Thyroid gland (tissue), 4 donors: Measurements from ENCODE around the gene NUP62. TPM values are rescaled to one million over a fixed set of nuclear protein-coding genes. Genes with fewer than 3 reads are reported as not detected.

Experiments
- DNase-seq, 2 donors: peaks; one replicate each; pipeline ENCODE4 v3.0.0-alpha.2; 2019
- H3K27ac ChIP-seq, 3 donors: fragments of 200-600 bp; sonication (generic); 1 replicate in 2 of 3; 2 replicates in 1 of 3; pipeline ENCODE4 v1.5.1; 2016 to 2019; ENCODE audit warnings: mild to moderate bottlenecking in 1 of 3, moderate library complexity in 1 of 3
- H3K27me3 ChIP-seq: fragments of 200-600 bp; sonication (generic); one replicate; pipeline ENCODE4 v1.5.1; 2019
- H3K36me3 ChIP-seq, 2 donors: fragments of 200-600 bp; sonication (generic); one replicate each; pipeline ENCODE4 v1.5.1; 2016 to 2019
- H3K4me1 ChIP-seq, 2 donors: fragments of 200-600 bp; sonication (generic); one replicate each; pipeline ENCODE4 v1.5.1; 2017 to 2019
- H3K4me3 ChIP-seq, 3 donors: fragments of 200-600 bp; sonication (generic); replicated peaks in 1 of 3; 1 replicate in 2 of 3; 2 replicates in 1 of 3; pipeline ENCODE4 v1.5.1; 2016; ENCODE audit warnings: mild to moderate bottlenecking in 1 of 3
- H3K9me3 ChIP-seq: fragments of 200-600 bp; sonication (generic); one replicate; pipeline ENCODE4 v1.5.1; 2017
- POLR2A ChIP-seq, 2 donors: fragments of 450-650 bp; IDR thresholded peaks; one replicate each; pipeline ENCODE4 v1.6.1; 2017; ENCODE audit warnings: antibody characterized with exemption in 2 of 2, mild to moderate bottlenecking in 2 of 2, moderate library complexity in 1 of 2
- WGBS, 2 donors: methylation state at CpG; one replicate each; pipeline ENCODE4 v1.1.5; 2017; 5-methylcytosine and 5-hydroxymethylcytosine counted together
- intact Hi-C: fragments of 100-400 bp; cut with DNase I; formaldehyde crosslinking; loops from one replicate; pipeline ENCODE4 v1.15.1; 2023
- total RNA-seq, 4 donors: library from RNA; depleted of rRNA; stranded (reverse); fragments of >200 nt; gene quantifications; one replicate each; pipeline ENCODE4 v1.2.3, GENCODE V29; 2016
- TF ChIP-seq, protein P1 (sequence below), 6 experiments: fragments of 200-600 bp in 3 of 6; fragments of 450-650 bp in 3 of 6; sonication (generic) in 3 of 6; IDR thresholded peaks; one replicate each; pipeline ENCODE4 v1.5.1; 2016 to 2019; ENCODE audit warnings: antibody characterized with exemption in 6 of 6, mild to moderate bottlenecking in 2 of 6, inconsistent platforms in 1 of 6, moderate library complexity in 1 of 6

NUP62 gene
- total RNA-seq, 4 donors from 2014 or later, result 27.5 to 32.3 (median 30.5) TPM

DNA sequence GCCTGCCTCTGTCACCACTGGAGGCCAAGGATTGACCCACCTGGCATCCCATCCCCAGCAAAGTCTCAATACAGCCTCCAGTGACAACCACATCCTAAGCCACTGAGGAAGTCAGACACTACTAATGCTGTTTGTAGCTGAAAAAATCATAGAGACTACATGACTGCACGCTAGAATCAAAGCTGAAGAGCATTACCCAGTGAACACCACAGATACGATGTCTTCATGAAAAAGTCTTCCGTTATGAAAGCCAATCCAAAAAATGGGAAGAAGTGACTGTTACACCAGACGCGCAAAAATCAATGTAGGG, 11.1 kb upstream of the NUP62 start:
- Histone ChIP-seq H3K36me3 (no peaks in the 10 kb centered on the region), H3K27me3 (no peaks in the 10 kb centered on the region), H3K4me1 (peaks cover 4 to 5% of the 10 kb centered on the region in 2 donors), H3K27ac (no peak overlapping the region), H3K9me3 (no peaks in the 10 kb centered on the region), H3K4me3 (no peak overlapping the region)
- DNase-seq, result no peak
- TF ChIP-seq, protein P1, sequence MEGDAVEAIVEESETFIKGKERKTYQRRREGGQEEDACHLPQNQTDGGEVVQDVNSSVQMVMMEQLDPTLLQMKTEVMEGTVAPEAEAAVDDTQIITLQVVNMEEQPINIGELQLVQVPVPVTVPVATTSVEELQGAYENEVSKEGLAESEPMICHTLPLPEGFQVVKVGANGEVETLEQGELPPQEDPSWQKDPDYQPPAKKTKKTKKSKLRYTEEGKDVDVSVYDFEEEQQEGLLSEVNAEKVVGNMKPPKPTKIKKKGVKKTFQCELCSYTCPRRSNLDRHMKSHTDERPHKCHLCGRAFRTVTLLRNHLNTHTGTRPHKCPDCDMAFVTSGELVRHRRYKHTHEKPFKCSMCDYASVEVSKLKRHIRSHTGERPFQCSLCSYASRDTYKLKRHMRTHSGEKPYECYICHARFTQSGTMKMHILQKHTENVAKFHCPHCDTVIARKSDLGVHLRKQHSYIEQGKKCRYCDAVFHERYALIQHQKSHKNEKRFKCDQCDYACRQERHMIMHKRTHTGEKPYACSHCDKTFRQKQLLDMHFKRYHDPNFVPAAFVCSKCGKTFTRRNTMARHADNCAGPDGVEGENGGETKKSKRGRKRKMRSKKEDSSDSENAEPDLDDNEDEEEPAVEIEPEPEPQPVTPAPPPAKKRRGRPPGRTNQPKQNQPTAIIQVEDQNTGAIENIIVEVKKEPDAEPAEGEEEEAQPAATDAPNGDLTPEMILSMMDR (IDR thresholded peaks at IDR 0.05), result no peak
- no peak for TF ChIP-seq POLR2A (IDR thresholded peaks at IDR 0.05)
- intact Hi-C loops, result no loop called here
- 92 to 93% methylated on average over 5 of the region's 5 CpGs for WGBS, 2 donors

DNA sequence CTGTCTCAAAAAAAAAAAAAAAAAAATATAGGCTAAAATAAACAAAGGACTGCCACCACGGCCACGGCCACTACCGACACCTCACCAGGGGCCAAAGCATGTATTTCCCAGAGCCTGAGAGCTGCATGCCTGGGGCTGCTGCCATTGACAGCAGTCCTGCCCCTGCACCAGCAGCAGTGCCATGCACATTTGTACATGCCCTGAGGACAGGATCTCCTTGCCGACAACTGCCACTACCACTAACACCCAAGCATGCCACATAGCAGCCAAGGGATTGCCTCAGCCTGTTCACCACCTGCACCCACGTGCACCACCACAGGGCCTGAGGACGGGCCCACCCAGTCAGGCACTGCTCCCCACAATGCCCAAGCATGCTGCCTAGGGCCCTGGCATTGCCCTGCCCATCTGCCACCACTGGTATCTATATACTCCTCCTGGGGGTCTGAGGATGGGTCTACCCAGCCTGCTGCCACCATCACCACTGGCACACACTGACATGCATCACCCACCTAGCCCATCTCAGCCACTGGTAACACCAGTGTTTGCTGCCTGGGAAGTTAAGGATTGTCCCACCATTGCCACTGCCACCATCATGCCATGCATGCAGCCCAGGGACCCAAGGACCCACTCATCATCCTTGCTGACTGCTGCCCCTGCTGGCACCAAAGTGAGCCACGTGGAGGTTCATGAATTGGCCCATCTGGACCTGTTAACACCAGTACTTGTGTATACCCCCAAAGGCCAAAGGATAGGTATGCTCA, 10.6 kb upstream of the NUP62 start:
- H3K27ac ChIP-seq, result no peak overlapping the region
- H3K36me3 ChIP-seq, result no peaks in the 10 kb centered on the region
- TF ChIP-seq, protein P1 (IDR thresholded peaks at IDR 0.05), result no peak
- TF ChIP-seq POLR2A (IDR thresholded peaks at IDR 0.05), result no peak
- no peak for DNase-seq
- H3K27me3 ChIP-seq, result no peaks in the 10 kb centered on the region
- WGBS, 2 donors, result 53 to 67% methylated on average over 3 to 6 of the region's 7 CpGs
- no peak overlapping the region for H3K4me3 ChIP-seq
- peaks cover 4 to 5% of the 10 kb centered on the region in 2 donors for H3K4me1 ChIP-seq
- intact Hi-C loops, result loop anchor here (2.0 kb wide), 1 partner anchor 45 kb away; no protein-coding TSS in a partner anchor
- H3K9me3 ChIP-seq, result no peaks in the 10 kb centered on the region

DNA sequence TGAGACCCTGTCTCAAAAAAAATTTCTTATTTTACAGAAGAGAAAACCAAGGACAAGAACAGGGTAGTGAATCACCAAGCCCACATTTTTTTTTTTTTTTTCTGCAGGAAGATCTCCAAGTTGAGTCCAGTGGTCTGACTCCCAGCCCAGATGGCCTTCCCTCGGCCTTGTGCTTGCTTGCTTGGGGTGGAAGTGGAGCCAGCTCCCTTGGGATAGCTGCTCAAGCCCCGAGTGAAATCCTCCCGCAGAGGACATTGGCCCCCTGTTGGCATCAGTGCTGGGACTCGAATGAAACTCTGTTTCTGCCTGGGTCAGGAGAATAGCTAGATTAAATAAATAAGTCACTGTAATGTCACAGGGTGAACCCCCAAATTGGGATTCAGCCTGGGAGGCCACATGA, 9.4 kb upstream of the NUP62 start:
- no peaks in the 10 kb centered on the region for H3K36me3 ChIP-seq
- no peaks in the 10 kb centered on the region for H3K27me3 ChIP-seq
- no peaks in the 10 kb centered on the region for H3K9me3 ChIP-seq
- no peak overlapping the region for H3K27ac ChIP-seq
- TF ChIP-seq POLR2A (IDR thresholded peaks at IDR 0.05), result no peak
- TF ChIP-seq, protein P1 (IDR thresholded peaks at IDR 0.05), result no peak
- 56 to 79% methylated on average over 4 of the region's 4 CpGs for WGBS, 2 donors
- intact Hi-C loops, result loop anchor here (2.0 kb wide), 1 partner anchor 46 kb away; no protein-coding TSS in a partner anchor
- H3K4me3 ChIP-seq, result no peak overlapping the region
- DNase-seq, result no peak
- H3K4me1 ChIP-seq, result peaks cover 4 to 5% of the 10 kb centered on the region in 2 donors

DNA sequence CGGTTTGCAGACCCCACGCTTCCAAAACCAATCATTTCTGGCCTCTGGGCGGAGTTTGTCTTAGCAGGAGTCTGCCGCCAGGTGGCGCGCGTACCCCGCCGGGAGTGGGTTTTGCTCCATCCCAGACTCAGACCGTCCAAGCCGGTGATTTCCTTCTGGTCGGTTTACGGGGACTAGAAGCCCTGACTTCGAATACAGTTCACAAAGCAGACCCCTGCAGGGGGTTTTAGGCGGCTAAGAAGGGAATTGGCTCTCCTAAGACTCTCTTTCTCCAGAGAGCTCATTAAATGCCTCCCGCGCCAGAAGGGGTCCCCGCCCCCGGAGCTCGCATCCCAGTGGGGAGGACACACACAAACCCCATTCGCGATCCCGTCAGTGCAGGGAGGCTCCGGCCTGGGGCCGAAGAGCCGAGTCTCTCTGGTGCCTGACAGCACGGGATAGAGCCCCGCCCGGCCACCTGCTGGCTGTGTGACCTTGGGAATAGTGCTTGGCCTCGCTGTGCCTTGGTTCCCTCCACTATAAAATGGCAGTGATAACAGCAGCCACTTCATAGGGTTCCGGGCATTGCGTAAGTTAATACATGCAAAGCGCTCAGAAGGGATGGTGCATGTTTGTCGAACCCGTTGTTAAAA, 8.6 kb upstream of the NUP62 start:
- Histone ChIP-seq H3K4me1 (peaks cover 4 to 5% of the 10 kb centered on the region in 2 donors), H3K27ac (no peak overlapping the region), H3K9me3 (no peaks in the 10 kb centered on the region), H3K36me3 (no peaks in the 10 kb centered on the region), H3K27me3 (no peaks in the 10 kb centered on the region), H3K4me3 (no peak overlapping the region)
- WGBS, 2 donors, result 16 to 22% methylated on average over 24 to 32 of the region's 35 CpGs
- TF ChIP-seq, protein P1 (IDR thresholded peaks at IDR 0.05), result peak; percentile 91 to 97 (median 94)
- no peak for TF ChIP-seq POLR2A (IDR thresholded peaks at IDR 0.05)
- peak; percentile 69 to 78 for DNase-seq
- intact Hi-C loops, result loop anchor here (2.0 kb wide), 1 partner anchor 47 kb away; no protein-coding TSS in a partner anchor

DNA sequence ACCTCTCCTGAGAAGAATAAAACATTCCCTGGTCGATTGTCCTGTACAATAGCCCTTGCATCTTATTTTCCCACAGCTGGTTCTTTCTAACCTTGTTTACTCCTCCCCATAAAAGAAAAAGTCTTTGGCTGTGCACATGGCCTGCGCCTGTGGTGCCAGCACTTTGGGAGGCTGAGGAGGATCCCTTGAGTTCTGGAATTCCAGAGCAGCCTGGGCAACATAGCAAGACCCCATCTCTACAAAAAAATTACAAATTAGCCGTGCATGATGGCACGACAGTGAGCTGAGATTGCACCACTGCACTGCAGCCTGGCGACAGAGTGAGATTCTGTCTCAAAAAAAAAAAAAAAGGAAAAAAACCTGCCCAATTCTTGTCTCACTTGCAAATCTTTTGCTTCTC, 7.2 kb upstream of the NUP62 start:
- TF ChIP-seq, protein P1 (IDR thresholded peaks at IDR 0.05), result no peak
- no peak for TF ChIP-seq POLR2A (IDR thresholded peaks at IDR 0.05)
- no peak overlapping the region for H3K27ac ChIP-seq
- WGBS, 2 donors, result 62 to 75% methylated on average over 5 of the region's 5 CpGs
- no peak for DNase-seq
- no peaks in the 10 kb centered on the region for H3K9me3 ChIP-seq
- no peaks in the 10 kb centered on the region for H3K27me3 ChIP-seq
- no peak overlapping the region for H3K4me3 ChIP-seq
- H3K36me3 ChIP-seq, result no peaks in the 10 kb centered on the region
- intact Hi-C loops, result no loop called here
- peaks cover 4 to 5% of the 10 kb centered on the region in 2 donors for H3K4me1 ChIP-seq
